Endothelial cell of umbilical vein (primary cell): Measurements from ENCODE around the gene TMEM164. TPM values are rescaled to one million over a fixed set of nuclear protein-coding genes. Genes with fewer than 3 reads are reported as not detected.

ENCODE experiments used
- BruUV-seq: library from RNA; stranded (reverse); fragments of 400-500 nt; replicated peaks from 2 replicates; lab custom pipeline; 2021; lab: Mats Ljungman, UMichigan
- CTCF ChIA-PET: fragments of 300-600, 350-600 bp; sonication (Branson Sonifier 250); formaldehyde crosslinking; loops from one replicate; lab custom pipeline; 2021; ENCODE audit warnings: antibody characterized with exemption, inconsistent platforms; lab: Charles Lee
- POLR2A ChIA-PET: fragments of 300-600, 350-600 bp; sonication (Branson Sonifier 250); formaldehyde crosslinking; loops from one replicate; lab custom pipeline; 2021; ENCODE audit warnings: antibody characterized with exemption, inconsistent platforms; lab: Charles Lee
- DNase-seq: peaks from one replicate; pipeline ENCODE4 v3.0.0-alpha.2; 2011; ENCODE audit warnings: low read depth, low spot score
- FAIRE-seq: peaks from 2 replicates; lab custom pipeline; 2011; peaks lifted over from hg19 to GRCh38; lab: Jason Lieb, UNC
- H2AFZ ChIP-seq: 2 replicates; pipeline ENCODE4 v1.6.0; 2012; ENCODE audit warnings: low read depth, low read length, control low read depth, inconsistent platforms
- H3K27ac ChIP-seq: 2 replicates; pipeline ENCODE4 v1.5.1; 2011; ENCODE audit warnings: low read depth, mild to moderate bottlenecking, control low read depth, low read length, moderate library complexity; ENCODE audit not compliant: insufficient read depth
- H3K27me3 ChIP-seq, 2 experiments: 2 replicates each; pipeline versions ENCODE4 v1.6.0 to v1.6.1; 2011; ENCODE audit warnings: low read length in 2 of 2, mixed read lengths in 1 of 2; ENCODE audit not compliant: control insufficient read depth in 2 of 2, insufficient read depth in 2 of 2
- H3K36me3 ChIP-seq, 2 experiments: 2 replicates in 1 of 2; 3 replicates in 1 of 2; pipeline ENCODE4 v1.5.1; 2011; ENCODE audit warnings: low read length in 2 of 2, mild to moderate bottlenecking in 1 of 2, moderate library complexity in 1 of 2; ENCODE audit not compliant: control insufficient read depth in 2 of 2, insufficient read depth in 2 of 2; ENCODE audit errors: extremely low read depth in 1 of 2
- H3K4me1 ChIP-seq: 3 replicates; pipeline ENCODE4 v1.5.1; 2011; ENCODE audit warnings: mild to moderate bottlenecking, low read length; ENCODE audit not compliant: control insufficient read depth, insufficient read depth; ENCODE audit errors: extremely low read depth
- H3K4me2 ChIP-seq: 2 replicates; pipeline ENCODE4 v1.6.1; 2011; ENCODE audit warnings: low read length, control low read depth, mixed read lengths; ENCODE audit not compliant: insufficient read depth
- H3K4me3 ChIP-seq, 3 experiments: fragments of 200-600 bp in 1 of 3; sonication (generic), shearing (Covaris generic) in 1 of 3; replicated peaks in 1 of 3; 2 replicates each; pipeline ENCODE4 v1.5.1; 2011 to 2016; ENCODE audit warnings: control low read depth in 3 of 3, low read length in 3 of 3, mild to moderate bottlenecking in 2 of 3, inconsistent platforms in 1 of 3, low read depth in 1 of 3, moderate library complexity in 1 of 3; ENCODE audit not compliant: insufficient read depth in 1 of 3
- H3K79me2 ChIP-seq: 2 replicates; pipeline ENCODE4 v1.6.0; 2012; ENCODE audit warnings: low read length, inconsistent platforms; ENCODE audit not compliant: control insufficient read depth, insufficient read depth
- H3K9ac ChIP-seq: replicated peaks from 2 replicates; pipeline ENCODE3; 2011; ENCODE audit warnings: low read length, control low read depth; ENCODE audit not compliant: insufficient read depth; ENCODE audit errors: extremely low read depth
- H3K9me1 ChIP-seq: replicated peaks from 3 replicates; pipeline ENCODE4 v1.6.0; 2011; ENCODE audit warnings: mild to moderate bottlenecking, low read length; ENCODE audit not compliant: control insufficient read depth, insufficient read depth; ENCODE audit errors: extremely low read depth
- H3K9me3 ChIP-seq: replicated peaks from 2 replicates; pipeline ENCODE4 v1.5.1; 2012; ENCODE audit warnings: low read length, inconsistent platforms; ENCODE audit not compliant: control insufficient read depth, insufficient read depth
- H4K20me1 ChIP-seq: replicated peaks from 2 replicates; pipeline ENCODE3; 2011; ENCODE audit warnings: mild to moderate bottlenecking, low read length; ENCODE audit not compliant: control insufficient read depth, insufficient read depth; ENCODE audit errors: extremely low read depth
- EZH2 ChIP-seq: IDR thresholded peaks from 2 replicates; pipeline ENCODE4 v1.6.1; 2012; ENCODE audit warnings: borderline replicate concordance, low read depth, mild to moderate bottlenecking, moderate library complexity, low read length, inconsistent platforms; ENCODE audit not compliant: severe bottlenecking
- FOS ChIP-seq: IDR thresholded peaks from 2 replicates; pipeline ENCODE4 v1.6.1; 2011; ENCODE audit warnings: mild to moderate bottlenecking, low read length, moderate library complexity, borderline replicate concordance; ENCODE audit not compliant: insufficient read depth
- MYC ChIP-seq: IDR thresholded peaks from one replicate; pipeline ENCODE4 v1.6.1; 2011; ENCODE audit warnings: mild to moderate bottlenecking, low read depth, low read length
- POLR2A ChIP-seq: IDR thresholded peaks from 2 replicates; pipeline ENCODE4 v1.6.1; 2012; ENCODE audit warnings: low read depth, mild to moderate bottlenecking, control low read depth, low read length
- POLR2AphosphoS5 ChIP-seq: IDR thresholded peaks from 2 replicates; pipeline ENCODE4 v1.6.1; 2012; ENCODE audit warnings: low read depth, mild to moderate bottlenecking, control low read depth, low read length, moderate library complexity; ENCODE audit not compliant: insufficient read depth
- dilution Hi-C: fragments of 300-500 bp; cut with MboI; formaldehyde crosslinking; loops from one replicate; pipeline ENCODE4 v1.15.0; 2019; ENCODE audit warnings: low sequenced_read_pairs; ENCODE audit not compliant: extremely low pct_ligation_motif_present
- intact Hi-C: fragments of 100-400 bp; cut with micrococcal nuclease; formaldehyde crosslinking; loops from one replicate; pipeline ENCODE4 v1.10.0; 2022
- polyA plus RNA-seq, 4 experiments: library from polyadenylated mRNA; depleted of rRNA in 3 of 4; stranded (reverse) in 3 of 4; unstranded in 1 of 4; fragments of >200 nt; gene quantifications; 2 replicates each; pipeline versions ENCODE4 v1.2.1 to v1.2.3, GENCODE V29; 2011 to 2012; ENCODE audit warnings: missing spikeins in 1 of 4
- total RNA-seq: library from RNA; stranded (reverse); gene quantifications from 2 replicates; pipeline ENCODE4 v1.2.3, GENCODE V29; 2021
- TF ChIP-seq, protein P1 (sequence below): IDR thresholded peaks from 2 replicates; pipeline ENCODE4 v1.6.1; 2011; ENCODE audit not compliant: insufficient read depth, insufficient read length
- TF ChIP-seq, protein P2 (sequence below), 2 donors: IDR thresholded peaks; 1 replicate in 1 of 2; 2 replicates in 1 of 2; pipeline ENCODE4 v1.5.1; 2011; ENCODE audit warnings: low read length in 2 of 2, mild to moderate bottlenecking in 2 of 2, moderate library complexity in 2 of 2, control low read depth in 1 of 2, inconsistent platforms in 1 of 2, low read depth in 1 of 2; ENCODE audit not compliant: insufficient read depth in 1 of 2; ENCODE audit errors: extremely low read depth in 1 of 2

Gene TMEM164
- total and polyA plus RNA-seq, 2 donors (not counting 3 experiments of a cell fraction or from before 2014, with no cell fraction given) = 12.8 to 22.2 TPM

DNA sequence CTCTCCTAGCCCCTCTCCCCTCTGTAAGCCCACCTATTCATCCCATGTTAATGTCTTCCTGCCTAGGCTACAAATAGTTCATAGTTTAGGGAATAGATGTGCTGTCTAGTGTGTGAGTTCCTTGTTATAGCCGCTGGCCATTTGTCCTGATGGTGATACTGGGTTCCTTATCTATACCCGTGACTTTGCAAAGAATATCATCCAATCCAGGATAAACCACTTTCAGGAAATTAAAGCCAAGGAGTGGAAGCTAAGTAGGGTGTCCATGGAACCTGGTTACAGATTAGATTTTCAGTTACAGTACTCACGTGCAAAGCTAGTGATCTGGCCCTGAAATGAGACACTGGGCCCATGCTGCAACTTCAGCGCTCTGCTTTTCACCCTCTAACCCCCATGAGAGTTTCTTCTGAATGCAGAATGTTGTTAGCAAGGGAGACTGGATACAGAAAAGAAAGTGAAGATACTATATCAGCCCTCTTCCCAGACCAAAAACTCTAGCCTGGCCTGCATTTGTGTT is 111.4 kb downstream of the TMEM164 start:
- ChIA-PET CTCF (interaction anchor here (1.4 kb wide), 1 partner anchor 32 kb away, joined by 3 read pairs; no protein-coding TSS in a partner anchor), POLR2A (no interaction called here)
- Histone ChIP-seq H3K36me3 (no peaks in the 10 kb centered on the region), H3K4me3 (no peak overlapping the region), H2AFZ (no peak overlapping the region), H3K9me1 (no peaks in the 10 kb centered on the region), H3K4me2 (no peak overlapping the region), H3K27me3 (no peaks in the 10 kb centered on the region), H4K20me1 (no peaks in the 10 kb centered on the region), H3K9me3 (no peaks in the 10 kb centered on the region), H3K79me2 (no peaks in the 10 kb centered on the region), H3K9ac (no peak overlapping the region), H3K4me1 (no peaks in the 10 kb centered on the region), H3K27ac (no peak overlapping the region)
- dilution Hi-C loops = no loop called here
- no peak for DNase-seq
- BruUV-seq = no TSS peak
- intact Hi-C loops = no loop called here
- TF ChIP-seq, protein P1, sequence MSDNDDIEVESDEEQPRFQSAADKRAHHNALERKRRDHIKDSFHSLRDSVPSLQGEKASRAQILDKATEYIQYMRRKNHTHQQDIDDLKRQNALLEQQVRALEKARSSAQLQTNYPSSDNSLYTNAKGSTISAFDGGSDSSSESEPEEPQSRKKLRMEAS = no peak
- TF ChIP-seq FOS (no peak), POLR2A (no peak), EZH2 (no peak), POLR2AphosphoS5 (no peak), MYC (no peak)
- TF ChIP-seq, protein P2, sequence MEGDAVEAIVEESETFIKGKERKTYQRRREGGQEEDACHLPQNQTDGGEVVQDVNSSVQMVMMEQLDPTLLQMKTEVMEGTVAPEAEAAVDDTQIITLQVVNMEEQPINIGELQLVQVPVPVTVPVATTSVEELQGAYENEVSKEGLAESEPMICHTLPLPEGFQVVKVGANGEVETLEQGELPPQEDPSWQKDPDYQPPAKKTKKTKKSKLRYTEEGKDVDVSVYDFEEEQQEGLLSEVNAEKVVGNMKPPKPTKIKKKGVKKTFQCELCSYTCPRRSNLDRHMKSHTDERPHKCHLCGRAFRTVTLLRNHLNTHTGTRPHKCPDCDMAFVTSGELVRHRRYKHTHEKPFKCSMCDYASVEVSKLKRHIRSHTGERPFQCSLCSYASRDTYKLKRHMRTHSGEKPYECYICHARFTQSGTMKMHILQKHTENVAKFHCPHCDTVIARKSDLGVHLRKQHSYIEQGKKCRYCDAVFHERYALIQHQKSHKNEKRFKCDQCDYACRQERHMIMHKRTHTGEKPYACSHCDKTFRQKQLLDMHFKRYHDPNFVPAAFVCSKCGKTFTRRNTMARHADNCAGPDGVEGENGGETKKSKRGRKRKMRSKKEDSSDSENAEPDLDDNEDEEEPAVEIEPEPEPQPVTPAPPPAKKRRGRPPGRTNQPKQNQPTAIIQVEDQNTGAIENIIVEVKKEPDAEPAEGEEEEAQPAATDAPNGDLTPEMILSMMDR (IDR thresholded peaks at IDR 0.05; ENCODE audit: extremely low read depth in 1 of 2, insufficient read depth in 1 of 2, low read depth in 1 of 2, low read length in 2 of 2) = no peak
- FAIRE-seq = no peak
